GM18951 (cell line): ENCODE measurements around the gene DCAF11.

Experiments
- POLR2A ChIP-seq: IDR thresholded peaks from 4 replicates; pipeline ENCODE4 v1.6.1; 2011; ENCODE audit warnings: mild to moderate bottlenecking; ENCODE audit not compliant: insufficient read length, insufficient read depth; ENCODE audit errors: extremely low read depth
- in situ Hi-C: fragments of 300-500 bp; cut with MboI; formaldehyde crosslinking; loops from one replicate; pipeline ENCODE4 v1.12.0; 2022; ENCODE audit warnings: low sequenced_read_pairs, mixed read lengths, inconsistent platforms; ENCODE audit not compliant: unreplicated experiment

The DCAF11 gene

GRCh38 chr14:24082411-24083080, 32.0 kb upstream of the DCAF11 start:
- no peak for TF ChIP-seq POLR2A
- in situ Hi-C loops = loop anchor here (25.0 kb wide), 1 partner anchor 95 kb away; the partner anchor contains the start of gene DHRS4L2

- in situ Hi-C loops = loop anchor here (25.0 kb wide), 1 partner anchor 96 kb away; the partner anchor contains the start of gene DHRS4L2
- no peak for TF ChIP-seq POLR2A
Observed at GRCh38 chr14:24083462-24083861, 31.1 kb upstream of the DCAF11 start.

GRCh38 chr14:24084440-24084839, 30.1 kb upstream of the DCAF11 start:
- in situ Hi-C loops = loop anchor here (25.0 kb wide), 1 partner anchor 97 kb away; the partner anchor contains the start of gene DHRS4L2

DNA sequence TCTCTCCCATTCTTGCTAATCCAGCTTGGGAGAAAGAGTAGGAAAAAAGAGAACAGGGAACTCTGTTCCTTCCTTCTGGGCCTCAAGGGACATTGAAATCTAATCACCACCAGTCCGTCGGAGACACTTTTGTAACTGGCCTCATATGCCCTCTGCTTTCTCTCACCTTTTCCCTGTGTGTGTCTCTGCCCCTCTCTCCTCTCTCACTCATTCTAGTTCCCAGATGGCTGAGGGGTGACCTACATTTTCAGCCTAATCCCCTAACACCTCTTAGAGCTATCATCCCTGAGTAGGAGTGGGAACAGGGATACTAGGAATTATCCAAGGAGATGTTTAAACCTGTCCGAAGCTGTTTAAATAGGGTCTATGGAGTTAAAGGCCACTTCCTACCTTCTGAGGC, 29.4 kb upstream of the DCAF11 start:
- no peak for TF ChIP-seq POLR2A
- in situ Hi-C loops = loop anchor here (25.0 kb wide), 1 partner anchor 98 kb away; the partner anchor contains the start of gene DHRS4L2

More at GRCh38 chr14:24084440-24084839, 30.1 kb upstream of the DCAF11 start:
- TF ChIP-seq POLR2A = no peak

DNA sequence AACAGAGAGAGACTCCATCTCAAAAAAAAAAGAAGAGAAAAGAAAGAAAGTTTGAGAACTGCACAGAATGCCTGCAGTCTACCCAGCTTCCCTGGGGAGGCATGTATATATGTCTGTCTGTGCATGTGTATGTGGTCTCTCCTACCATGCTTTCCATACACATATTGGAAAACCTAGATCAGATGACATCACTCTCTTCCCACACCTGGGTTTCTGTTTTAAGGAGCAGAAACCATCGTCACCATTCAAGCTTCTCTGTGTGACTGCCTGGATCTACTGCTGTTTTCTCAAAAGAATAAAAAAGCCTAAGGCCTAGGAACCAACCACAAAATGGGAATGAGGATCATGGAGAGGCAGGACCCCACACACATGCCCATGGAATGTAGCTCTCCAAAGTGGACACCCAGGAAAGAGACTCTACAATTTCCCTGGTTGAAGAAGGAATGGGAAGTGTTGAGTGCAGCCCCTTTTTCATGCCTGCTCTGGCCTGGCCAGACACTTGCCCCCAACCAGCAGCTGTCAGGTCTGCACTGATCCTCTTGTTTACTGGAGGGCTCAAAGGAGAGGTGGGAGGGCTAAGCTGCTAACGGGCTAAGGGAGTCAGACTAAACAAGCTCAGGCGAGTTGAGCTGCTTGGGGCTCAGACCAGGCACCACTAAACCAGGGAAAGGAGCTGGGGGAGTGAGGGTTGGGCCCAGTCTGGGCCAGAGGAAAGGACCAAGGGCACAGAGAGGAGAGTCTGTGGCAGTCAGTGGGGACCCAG, 28.2 kb upstream of the DCAF11 start:
- TF ChIP-seq POLR2A = no peak

GRCh38 chr14:24087004-24087403, 27.6 kb upstream of the DCAF11 start:
- in situ Hi-C loops = loop anchor here (25.0 kb wide), 1 partner anchor 100 kb away; the partner anchor contains the start of gene DHRS4L2
- TF ChIP-seq POLR2A = no peak

More for the DNA sequence above, 28.2 kb upstream of the DCAF11 start:
- in situ Hi-C loops = loop anchor here (25.0 kb wide), 1 partner anchor 99 kb away; the partner anchor contains the start of gene DHRS4L2

- in situ Hi-C loops = loop anchor here (25.0 kb wide), 1 partner anchor 101 kb away; the partner anchor contains the start of gene DHRS4L2
- TF ChIP-seq POLR2A = no peak
Observed at GRCh38 chr14:24088095-24088494, 26.5 kb upstream of the DCAF11 start.

GRCh38 chr14:24089890-24090289, 24.7 kb upstream of the DCAF11 start:
- TF ChIP-seq POLR2A = no peak
- in situ Hi-C loops = loop anchor here (25.0 kb wide), 1 partner anchor 103 kb away; the partner anchor contains the start of gene DHRS4L2

DNA sequence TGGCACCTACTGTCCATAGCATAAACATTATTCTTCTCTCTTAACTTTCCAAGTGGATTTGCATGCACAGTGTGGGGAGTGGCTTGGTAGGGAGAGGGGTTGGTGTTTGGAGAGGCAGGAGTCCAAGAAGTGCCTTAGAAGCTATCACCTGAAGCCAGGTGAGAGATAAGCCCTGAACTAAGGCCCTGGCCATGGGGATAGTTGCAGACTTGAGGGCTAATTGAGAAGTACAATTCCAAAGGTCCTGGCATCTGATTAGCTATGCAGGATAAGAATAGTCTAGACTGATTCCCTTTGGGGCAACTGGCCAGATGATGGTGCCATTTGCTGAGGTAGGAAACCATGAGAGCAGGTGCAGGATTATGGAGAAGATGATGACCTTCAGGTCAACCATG, 22.5 kb upstream of the DCAF11 start:
- in situ Hi-C loops = loop anchor here (25.0 kb wide), 1 partner anchor 105 kb away; the partner anchor contains the start of gene DHRS4L2
- TF ChIP-seq POLR2A = no peak

GRCh38 chr14:24092505-24093206, 21.9 kb upstream of the DCAF11 start:
- in situ Hi-C loops = loop anchor here (25.0 kb wide), 1 partner anchor 105 kb away; the partner anchor contains the start of gene DHRS4L2
- no peak for TF ChIP-seq POLR2A

DNA sequence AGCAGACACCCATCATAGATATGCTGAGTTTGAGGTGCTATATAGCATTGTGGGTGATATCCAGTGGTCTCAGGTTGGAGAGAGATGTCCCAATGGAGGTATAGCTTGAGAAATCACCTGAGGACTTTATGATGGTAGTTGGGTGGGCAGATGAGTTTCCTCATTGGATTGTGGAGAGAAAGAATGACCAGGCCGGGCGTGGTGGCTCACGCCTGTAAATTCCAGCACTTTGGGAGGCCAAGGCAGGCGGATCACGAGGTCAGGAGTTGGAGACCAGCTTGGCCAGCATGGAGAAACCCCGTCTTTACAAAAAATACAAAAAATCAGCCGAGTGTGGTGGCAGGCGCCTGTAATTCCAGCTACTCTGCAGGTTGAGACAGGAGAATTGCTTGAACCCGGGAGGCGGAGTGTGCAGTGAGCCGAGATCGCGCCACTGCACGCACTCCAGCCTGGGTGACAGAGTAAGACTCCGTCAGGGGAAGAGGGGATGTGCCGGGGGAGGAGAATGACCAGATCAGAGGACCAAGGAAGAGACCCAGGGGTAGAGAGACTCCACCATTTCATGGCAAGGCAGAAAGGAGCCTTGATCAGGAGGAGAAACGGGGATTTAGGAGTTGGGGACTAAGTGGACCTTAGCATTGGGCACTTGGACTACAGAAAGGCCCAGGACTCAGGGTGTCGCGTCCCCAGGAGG, 21.2 kb upstream of the DCAF11 start:
- no peak for TF ChIP-seq POLR2A
- in situ Hi-C loops = loop anchor here (25.0 kb wide), 1 partner anchor 106 kb away; the partner anchor contains the start of gene DHRS4L2

- in situ Hi-C loops = loop anchor here (25.0 kb wide), 1 partner anchor 107 kb away; the partner anchor contains the start of gene DHRS4L2
- peak; percentile 98 for TF ChIP-seq POLR2A
Observed at GRCh38 chr14:24093901-24094840, 20.4 kb upstream of the DCAF11 start, which contains the start of gene PCK2. PCK2 (plus strand) TSS chr14:24094311; CDS start chr14:24094406, 95 bp downstream.
